HG02884 (cell line): ENCODE data around the gene PDE1A.

Source experiments
- ATAC-seq: cut with Tn5 transposase; IDR thresholded peaks from one replicate; pipeline ENCODE4 v1.9.1; 2021; ENCODE audit warnings: mild to moderate bottlenecking, moderate library complexity; ENCODE audit not compliant: unreplicated experiment

Gene PDE1A

GRCh38 chr2:182220335-182220734 lies 206.5 kb downstream of the PDE1A start:
- ATAC-seq: no peak

GRCh38 chr2:182210669-182211068 lies 216.2 kb downstream of the PDE1A start:
- ATAC-seq: no peak

GRCh38 chr2:182208421-182208820 lies 218.4 kb downstream of the PDE1A start:
- no peak for ATAC-seq

GRCh38 chr2:182207049-182207746 lies 219.6 kb downstream of the PDE1A start:
- no peak for ATAC-seq

GRCh38 chr2:182197529-182197928 lies 229.3 kb downstream of the PDE1A start:
- ATAC-seq: no peak

GRCh38 chr2:182193291-182193690 lies 233.5 kb downstream of the PDE1A start:
- ATAC-seq: no peak

GRCh38 chr2:182191061-182191460 lies 235.8 kb downstream of the PDE1A start:
- ATAC-seq: no peak

GRCh38 chr2:182187130-182187529 lies 239.7 kb downstream of the PDE1A start:
- ATAC-seq: no peak

- no peak for ATAC-seq
Observed at GRCh38 chr2:182186132-182186735, 240.6 kb downstream of the PDE1A start.

- no peak for ATAC-seq
Observed at GRCh38 chr2:182182436-182182835, 244.4 kb downstream of the PDE1A start.

GRCh38 chr2:182181381-182181780 lies 245.5 kb downstream of the PDE1A start:
- no peak for ATAC-seq

GRCh38 chr2:182179176-182179575 lies 247.7 kb downstream of the PDE1A start:
- no peak for ATAC-seq

- ATAC-seq: no peak
Observed at GRCh38 chr2:182173944-182174622, 252.8 kb downstream of the PDE1A start.

GRCh38 chr2:182170341-182170740 lies 256.5 kb downstream of the PDE1A start:
- ATAC-seq: no peak

- ATAC-seq: no peak
Observed at GRCh38 chr2:182167882-182168281, 259.0 kb downstream of the PDE1A start.

- ATAC-seq: no peak
Observed at GRCh38 chr2:182166841-182167240, 260.0 kb downstream of the PDE1A start.

GRCh38 chr2:182166406-182166805 lies 260.4 kb downstream of the PDE1A start:
- no peak for ATAC-seq

GRCh38 chr2:182165202-182165601 lies 261.6 kb downstream of the PDE1A start:
- no peak for ATAC-seq

GRCh38 chr2:182164686-182165085 lies 262.1 kb downstream of the PDE1A start:
- no peak for ATAC-seq

GRCh38 chr2:182163878-182164277 lies 263.0 kb downstream of the PDE1A start:
- no peak for ATAC-seq

GRCh38 chr2:182148344-182148743 lies 278.5 kb downstream of the PDE1A start:
- no peak for ATAC-seq

GRCh38 chr2:182144776-182145165 lies 282.1 kb downstream of the PDE1A start:
- ATAC-seq: no peak
